ENCODE measurements around the gene LBH. TPM values are rescaled to one million over a fixed set of nuclear protein-coding genes. Genes with fewer than 3 reads are reported as not detected.

Gene LBH
- total and polyA plus RNA-seq, 12 donors = 35.9 to 204 (median 149) TPM

DNA sequence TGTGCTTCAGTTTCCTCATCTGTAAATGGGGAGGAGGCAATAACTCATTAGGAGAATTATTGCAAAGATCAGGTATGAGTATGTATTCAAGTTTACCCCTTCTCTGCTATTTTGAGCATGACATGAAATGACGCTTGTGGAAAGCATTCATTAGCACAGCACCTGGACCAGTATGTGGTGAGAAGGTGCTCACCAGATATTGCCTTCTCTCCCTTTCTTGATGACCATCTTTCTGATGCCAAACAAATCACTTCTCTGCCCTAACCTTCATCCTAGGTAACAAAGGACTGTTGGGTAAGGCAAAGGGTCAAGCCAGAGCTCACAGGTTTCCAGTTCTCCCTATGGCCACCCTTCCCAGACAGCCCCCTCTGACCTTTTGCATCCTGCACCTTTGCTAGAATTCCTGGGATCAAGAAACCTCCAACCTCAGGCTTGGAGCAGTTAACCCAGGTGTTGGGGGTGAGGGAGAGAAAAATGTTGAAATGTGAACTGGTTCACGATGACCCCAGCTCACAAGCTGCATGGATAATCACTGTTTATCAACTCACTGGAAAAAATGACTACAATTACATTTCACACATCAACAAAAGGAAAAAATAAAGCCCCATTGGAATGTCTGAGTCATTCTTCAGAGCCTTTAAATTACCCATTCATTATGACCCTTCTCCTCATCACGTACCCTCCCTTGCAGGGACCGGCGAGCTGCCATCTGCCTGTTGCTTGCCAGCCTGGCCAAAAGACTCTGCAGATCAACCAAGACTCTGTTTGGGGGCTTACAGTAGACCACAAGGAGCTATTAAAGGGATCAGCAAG, 41.6 kb downstream of the LBH start:
- 79 to 83% methylated on average over 5 of the region's 5 CpGs for WGBS, 2 donors

GRCh38 chr2:30273574-30273929, 42.2 kb downstream of the LBH start:
- WGBS, 2 donors = 97% methylated on average over 3 of the region's 3 CpGs
- Histone ChIP-seq H3K36me3 (no peaks in the 10 kb centered on the region), H3K27me3 (no peaks in the 10 kb centered on the region), H3K4me1 (peaks cover 0 to 40% (median 9%) of the 10 kb centered on the region in 9 donors), H3K27ac (peak overlapping the region in 2 of 10 donors; percentile 14 to 18), H3K9me3 (no peaks in the 10 kb centered on the region), H3K4me3 (no peak overlapping the region)
- no peak for DNase-seq
- intact Hi-C loops (cut with DNase I) = no loop called here
- ATAC-seq = no peak
- no peak for TF ChIP-seq CTCF (IDR thresholded peaks at IDR 0.05)

More for the DNA sequence above, 41.6 kb downstream of the LBH start:
- peak in 1 of 8 donors; percentile 31 for ATAC-seq
- H3K4me1 ChIP-seq = peaks cover 0 to 46% (median 14%) of the 10 kb centered on the region in 9 donors
- no peak overlapping the region for H3K4me3 ChIP-seq
- intact Hi-C loops (cut with DNase I) = no loop called here
- H3K27ac ChIP-seq = peak overlapping the region in 2 of 10 donors; percentile 14 to 18
- TF ChIP-seq CTCF (IDR thresholded peaks at IDR 0.05) = no peak
- H3K27me3 ChIP-seq = no peaks in the 10 kb centered on the region
- no peaks in the 10 kb centered on the region for H3K36me3 ChIP-seq
- no peak for DNase-seq
- H3K9me3 ChIP-seq = no peaks in the 10 kb centered on the region

DNA sequence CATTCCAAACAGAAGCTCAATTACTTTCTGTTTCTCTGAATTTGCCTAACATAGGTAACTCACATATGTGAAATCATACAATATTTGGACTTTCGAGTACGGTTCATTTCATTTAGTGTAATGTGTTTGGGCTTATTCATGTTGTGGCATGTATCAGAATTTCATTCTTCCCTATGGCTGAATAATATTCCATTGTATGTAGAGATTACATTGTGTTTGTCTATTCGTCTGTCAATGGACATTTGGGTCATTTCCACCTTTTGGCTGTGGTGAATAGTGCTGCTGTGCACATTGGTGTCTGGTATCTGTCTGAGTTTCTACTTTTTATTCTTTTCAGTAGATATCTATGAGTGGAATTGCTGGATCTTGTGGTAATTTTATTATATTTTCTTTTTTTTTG, 43.9 kb downstream of the LBH start:
- intact Hi-C loops (cut with DNase I) = no loop called here
- H3K27me3 ChIP-seq = no peaks in the 10 kb centered on the region
- H3K4me3 ChIP-seq = no peak overlapping the region
- peak overlapping the region in 3 of 10 donors; percentile 24 to 52 (median 51) for H3K27ac ChIP-seq
- DNase-seq (no peak), ATAC-seq (no peak)
- no peaks in the 10 kb centered on the region for H3K36me3 ChIP-seq
- H3K9me3 ChIP-seq = no peaks in the 10 kb centered on the region
- TF ChIP-seq CTCF (IDR thresholded peaks at IDR 0.05) = no peak
- H3K4me1 ChIP-seq = peaks cover 0 to 24% (median 7%) of the 10 kb centered on the region in 9 donors
- WGBS, 2 donors = 94 to 95% methylated on average over 3 of the region's 3 CpGs

DNA sequence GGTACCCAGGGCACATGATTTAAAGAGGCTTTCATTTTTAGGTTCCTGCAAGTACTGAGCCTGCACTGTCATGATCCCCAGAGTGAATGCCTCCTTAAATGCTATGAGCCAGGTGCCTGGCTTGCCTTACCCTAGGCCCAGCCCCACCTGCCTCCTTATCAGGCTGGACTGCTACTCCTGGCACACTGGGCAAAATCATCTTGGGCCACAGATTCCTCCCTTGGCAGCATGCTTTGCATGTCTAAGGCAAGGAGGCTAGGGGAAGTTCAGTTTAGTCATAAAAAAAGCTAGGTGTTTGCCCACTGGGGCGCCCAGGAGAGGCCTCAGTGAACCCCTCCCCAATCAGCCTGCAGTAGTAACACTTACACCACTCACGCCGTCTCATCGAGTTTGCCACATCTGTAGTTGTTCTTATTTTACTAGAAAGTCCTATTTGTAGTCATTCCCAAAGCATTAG, 45.1 kb downstream of the LBH start:
- WGBS, 2 donors = 86 to 89% methylated on average over 4 of the region's 4 CpGs
- DNase-seq (no peak), ATAC-seq (no peak)
- TF ChIP-seq CTCF (IDR thresholded peaks at IDR 0.05) = no peak
- H3K4me3 ChIP-seq = no peak overlapping the region
- no peaks in the 10 kb centered on the region for H3K27me3 ChIP-seq
- H3K4me1 ChIP-seq = peaks cover 0 to 24% (median 7%) of the 10 kb centered on the region in 9 donors
- no peak overlapping the region for H3K27ac ChIP-seq
- intact Hi-C loops (cut with DNase I) = no loop called here
- no peaks in the 10 kb centered on the region for H3K36me3 ChIP-seq
- no peaks in the 10 kb centered on the region for H3K9me3 ChIP-seq
